Hematopoietic multipotent progenitor cell treated with erythropoietin and hydrocortisone succinate and interleukin-3 and kit ligand, for 17 days (in vitro differentiated cells): ENCODE results near the gene NPLOC4.
"Not testable (repeated sequence)": the region's sequence is repeated elsewhere in the genome, so short reads cannot be mapped to it uniquely, and the experiment has no call there.

Experiments
- DNase-seq: peaks from one replicate; pipeline ENCODE4 v3.0.0-alpha.2; 2015; ENCODE audit warnings: low spot score

NPLOC4 gene

GRCh38 chr17:81584771-81585170 is 52.1 kb downstream of the NPLOC4 start:
- not testable (repeated sequence) for DNase-seq

GRCh38 chr17:81583589-81584342 is 53.1 kb downstream of the NPLOC4 start:
- DNase-seq = no peak

GRCh38 chr17:81582749-81583148 is 54.2 kb downstream of the NPLOC4 start:
- no peak for DNase-seq

- DNase-seq = no peak
Observed at GRCh38 chr17:81582341-81582740, 54.6 kb downstream of the NPLOC4 start.

- DNase-seq = no peak
Observed at GRCh38 chr17:81581758-81582157, 55.2 kb downstream of the NPLOC4 start.

- DNase-seq = no peak
Observed at GRCh38 chr17:81580481-81580880, 56.4 kb downstream of the NPLOC4 start.

GRCh38 chr17:81579821-81580321 is 57.0 kb downstream of the NPLOC4 start:
- DNase-seq = no peak

GRCh38 chr17:81579298-81579697 is 57.6 kb downstream of the NPLOC4 start:
- no peak for DNase-seq

- DNase-seq = no peak
Observed at GRCh38 chr17:81578561-81579225, 58.2 kb downstream of the NPLOC4 start.

GRCh38 chr17:81578038-81578441 is 58.9 kb downstream of the NPLOC4 start:
- no peak for DNase-seq

GRCh38 chr17:81577278-81578000 is 59.5 kb downstream of the NPLOC4 start:
- no peak for DNase-seq

GRCh38 chr17:81576621-81577277 is 60.2 kb downstream of the NPLOC4 start:
- DNase-seq = no peak

- no peak for DNase-seq
Observed at GRCh38 chr17:81575836-81576235, 61.1 kb downstream of the NPLOC4 start.

GRCh38 chr17:81574643-81574956 is 62.3 kb downstream of the NPLOC4 start:
- DNase-seq = no peak

- no peak for DNase-seq
Observed at GRCh38 chr17:81573794-81574642, 62.9 kb downstream of the NPLOC4 start.

GRCh38 chr17:81572563-81573168 is 64.2 kb downstream of the NPLOC4 start:
- DNase-seq = no peak

GRCh38 chr17:81570964-81571363 is 65.9 kb downstream of the NPLOC4 start:
- DNase-seq = no peak

- DNase-seq = no peak
Observed at GRCh38 chr17:81569986-81570514, 66.9 kb downstream of the NPLOC4 start.

GRCh38 chr17:81568416-81568815 is 68.5 kb downstream of the NPLOC4 start:
- no peak for DNase-seq

GRCh38 chr17:81567191-81567590 is 69.7 kb downstream of the NPLOC4 start:
- no peak for DNase-seq
